ENCODE data around the gene IRS1.

DNA sequence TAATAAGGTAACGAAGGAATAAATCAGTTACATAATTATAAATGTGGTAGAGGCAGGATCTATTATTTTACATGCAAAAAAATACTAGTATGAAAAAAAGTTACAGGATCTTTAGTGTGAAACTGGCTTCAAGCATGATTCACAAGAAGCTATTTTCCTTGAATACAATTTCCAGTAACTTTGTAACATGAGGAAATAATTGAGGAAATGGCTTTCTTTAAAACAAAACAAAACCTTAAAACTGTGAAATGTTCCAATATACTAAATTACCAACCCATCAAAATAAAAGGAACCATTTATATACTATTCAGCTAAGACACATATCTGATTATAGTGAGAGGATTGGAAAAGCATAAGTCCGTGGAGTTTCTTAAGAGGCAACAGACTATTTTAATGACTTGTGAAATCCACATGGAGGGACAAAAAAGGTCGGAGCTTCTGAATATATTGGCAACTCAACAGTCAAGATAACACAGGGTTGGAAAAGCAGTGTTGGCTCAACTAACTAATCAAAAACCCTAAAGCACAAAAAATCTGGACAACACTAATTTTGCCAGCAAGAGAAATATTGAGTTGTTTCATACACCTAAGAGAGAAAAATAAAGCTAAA lies 10.6 kb downstream of the IRS1 start:
- TF ChIP-seq POLR2A (IDR thresholded peaks at IDR 0.05) = no peak
- TF ChIP-seq, protein P1, sequence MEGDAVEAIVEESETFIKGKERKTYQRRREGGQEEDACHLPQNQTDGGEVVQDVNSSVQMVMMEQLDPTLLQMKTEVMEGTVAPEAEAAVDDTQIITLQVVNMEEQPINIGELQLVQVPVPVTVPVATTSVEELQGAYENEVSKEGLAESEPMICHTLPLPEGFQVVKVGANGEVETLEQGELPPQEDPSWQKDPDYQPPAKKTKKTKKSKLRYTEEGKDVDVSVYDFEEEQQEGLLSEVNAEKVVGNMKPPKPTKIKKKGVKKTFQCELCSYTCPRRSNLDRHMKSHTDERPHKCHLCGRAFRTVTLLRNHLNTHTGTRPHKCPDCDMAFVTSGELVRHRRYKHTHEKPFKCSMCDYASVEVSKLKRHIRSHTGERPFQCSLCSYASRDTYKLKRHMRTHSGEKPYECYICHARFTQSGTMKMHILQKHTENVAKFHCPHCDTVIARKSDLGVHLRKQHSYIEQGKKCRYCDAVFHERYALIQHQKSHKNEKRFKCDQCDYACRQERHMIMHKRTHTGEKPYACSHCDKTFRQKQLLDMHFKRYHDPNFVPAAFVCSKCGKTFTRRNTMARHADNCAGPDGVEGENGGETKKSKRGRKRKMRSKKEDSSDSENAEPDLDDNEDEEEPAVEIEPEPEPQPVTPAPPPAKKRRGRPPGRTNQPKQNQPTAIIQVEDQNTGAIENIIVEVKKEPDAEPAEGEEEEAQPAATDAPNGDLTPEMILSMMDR (IDR thresholded peaks at IDR 0.05) = no peak
